Measurements from ENCODE around the gene FRMPD3.
"Not testable (repeated sequence)": the region's sequence is repeated elsewhere in the genome, so short reads cannot be mapped to it uniquely, and the experiment has no call there.

Gene FRMPD3

GRCh38 chrX:107448998-107449835 is at the start of gene FRMPD3:
Gene FRMPD3, plus strand, starts transcription at chrX:107449652. Its CDS starts 76,937 bp downstream, at chrX:107526589.
- DNase-seq (ENCODE audit: low spot score): peak; percentile 41

GRCh38 chrX:107420571-107420970 is 28.9 kb upstream of the FRMPD3 start:
- DNase-seq (ENCODE audit: low spot score): no peak

GRCh38 chrX:107421337-107421861 is 28.1 kb upstream of the FRMPD3 start:
- DNase-seq (ENCODE audit: low spot score): no peak

GRCh38 chrX:107429090-107429489 is 20.4 kb upstream of the FRMPD3 start:
- DNase-seq (ENCODE audit: low spot score): peak; percentile 5

GRCh38 chrX:107440187-107440586 is 9.3 kb upstream of the FRMPD3 start:
- DNase-seq (ENCODE audit: low spot score): no peak

- no peak for DNase-seq (ENCODE audit: low spot score)
Observed at GRCh38 chrX:107440692-107441091, 8.8 kb upstream of the FRMPD3 start.

GRCh38 chrX:107442914-107443527 is 6.4 kb upstream of the FRMPD3 start:
- no peak for DNase-seq (ENCODE audit: low spot score)

GRCh38 chrX:107445146-107445545 is 4.3 kb upstream of the FRMPD3 start:
- DNase-seq (ENCODE audit: low spot score): no peak

GRCh38 chrX:107445631-107446030 is 3.8 kb upstream of the FRMPD3 start:
- no peak for DNase-seq (ENCODE audit: low spot score)

- DNase-seq (ENCODE audit: low spot score): no peak
Observed at GRCh38 chrX:107447642-107448041, 1.8 kb upstream of the FRMPD3 start.

GRCh38 chrX:107448625-107448997 is 841 bp upstream of the FRMPD3 start:
- DNase-seq (ENCODE audit: low spot score): no peak

GRCh38 chrX:107450823-107451509 is 1.5 kb downstream of the FRMPD3 start:
- DNase-seq (ENCODE audit: low spot score): peak; percentile 42

GRCh38 chrX:107451731-107452130 is 2.3 kb downstream of the FRMPD3 start:
- peak; percentile 67 for DNase-seq (ENCODE audit: low spot score)

GRCh38 chrX:107452581-107452980 is 3.1 kb downstream of the FRMPD3 start:
- DNase-seq (ENCODE audit: low spot score): no peak

- no peak for DNase-seq (ENCODE audit: low spot score)
Observed at GRCh38 chrX:107454302-107454701, 4.8 kb downstream of the FRMPD3 start.

GRCh38 chrX:107457289-107457688 is 7.8 kb downstream of the FRMPD3 start:
- DNase-seq (ENCODE audit: low spot score): no peak

- no peak for DNase-seq (ENCODE audit: low spot score)
Observed at GRCh38 chrX:107465932-107466620, 16.6 kb downstream of the FRMPD3 start.

GRCh38 chrX:107467271-107467670 is 17.8 kb downstream of the FRMPD3 start:
- no peak for DNase-seq (ENCODE audit: low spot score)

GRCh38 chrX:107470198-107470597 is 20.7 kb downstream of the FRMPD3 start:
- DNase-seq (ENCODE audit: low spot score): no peak

- no peak for DNase-seq (ENCODE audit: low spot score)
Observed at GRCh38 chrX:107470971-107471370, 21.5 kb downstream of the FRMPD3 start.

- DNase-seq (ENCODE audit: low spot score): not testable (repeated sequence)
Observed at GRCh38 chrX:107471420-107471819, 22.0 kb downstream of the FRMPD3 start.

- DNase-seq (ENCODE audit: low spot score): no peak
Observed at GRCh38 chrX:107477406-107477805, 28.0 kb downstream of the FRMPD3 start.

Data from cerebellar cortex (tissue), 1 donor.